ENCODE data around the gene C12orf42.
A peak's percentile ranks its signal among the peaks of the same experiment; 100 is the strongest.
"Not testable (repeated sequence)": the region's sequence is repeated elsewhere in the genome, so short reads cannot be mapped to it uniquely, and the experiment has no call there.

The C12orf42 gene

DNA sequence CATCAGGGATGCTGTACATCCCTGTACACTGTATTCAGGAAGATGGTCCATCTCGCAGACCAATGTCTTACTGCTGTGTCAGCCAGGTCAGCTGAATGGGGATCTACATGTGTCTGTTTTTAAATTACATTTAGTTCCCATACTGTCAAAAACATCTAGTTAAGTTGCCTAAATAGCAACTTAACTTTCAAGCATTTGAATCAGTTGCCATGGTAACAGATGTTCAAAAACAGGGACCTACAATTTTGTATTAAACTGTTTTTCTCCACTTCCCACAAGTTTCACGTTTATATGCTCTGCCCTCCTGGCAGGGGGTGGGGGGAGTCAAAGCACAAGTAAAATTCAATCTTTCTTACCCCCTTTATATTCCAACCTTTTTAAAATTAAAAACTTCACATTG is 38.3 kb downstream of the C12orf42 start:
- Histone ChIP-seq H3K27ac (ENCODE audit: low read depth in 2 of 2, low read length in 2 of 2) (no peak overlapping the region), H3K4me1 (ENCODE audit: control insufficient read depth in 2 of 2, insufficient read depth in 2 of 2, low read length in 2 of 2) (no peaks in the 10 kb centered on the region), H3K9me3 (ENCODE audit: control insufficient read depth in 2 of 2, low read length in 2 of 2) (no peaks in the 10 kb centered on the region), H3K4me3 (ENCODE audit: low read length in 2 of 2) (no peak overlapping the region), H3K9ac (ENCODE audit: low read depth in 1 of 2, low read length in 2 of 2) (no peak overlapping the region), H3K36me3 (ENCODE audit: control insufficient read depth in 2 of 2, insufficient read depth in 2 of 2, low read length in 2 of 2) (no peaks in the 10 kb centered on the region), H3K27me3 (ENCODE audit: control insufficient read depth in 2 of 2, insufficient read depth in 2 of 2, low read length in 2 of 2) (no peaks in the 10 kb centered on the region)

DNA sequence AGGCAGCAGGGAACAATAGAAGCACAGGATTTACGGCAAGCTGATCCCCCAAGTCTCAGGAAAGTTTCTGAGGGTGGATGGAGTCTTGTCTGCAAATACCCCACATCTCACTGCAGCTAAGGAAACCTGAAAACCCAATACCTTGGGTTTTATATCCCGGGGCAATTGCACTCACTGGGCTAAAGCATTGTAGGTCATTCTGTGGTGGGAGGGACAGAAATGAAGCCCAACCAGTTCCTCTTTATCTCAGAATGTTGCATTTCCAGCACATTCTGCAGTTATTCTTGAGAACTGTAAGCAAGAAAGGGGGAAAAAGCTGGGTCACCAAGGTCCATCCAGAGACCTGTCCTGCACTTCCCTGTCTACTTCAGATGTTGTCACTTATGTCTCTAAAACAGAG is 39.8 kb downstream of the C12orf42 start:
- H3K36me3 ChIP-seq (ENCODE audit: control insufficient read depth in 2 of 2, insufficient read depth in 2 of 2, low read length in 2 of 2), result no peaks in the 10 kb centered on the region
- no peak overlapping the region for H3K4me3 ChIP-seq (ENCODE audit: low read length in 2 of 2)
- H3K9me3 ChIP-seq (ENCODE audit: control insufficient read depth in 2 of 2, low read length in 2 of 2), result no peaks in the 10 kb centered on the region
- no peaks in the 10 kb centered on the region for H3K27me3 ChIP-seq (ENCODE audit: control insufficient read depth in 2 of 2, insufficient read depth in 2 of 2, low read length in 2 of 2)
- H3K4me1 ChIP-seq (ENCODE audit: control insufficient read depth in 2 of 2, insufficient read depth in 2 of 2, low read length in 2 of 2), result no peaks in the 10 kb centered on the region
- no peak overlapping the region for H3K9ac ChIP-seq (ENCODE audit: low read depth in 1 of 2, low read length in 2 of 2)
- H3K27ac ChIP-seq (ENCODE audit: low read depth in 2 of 2, low read length in 2 of 2), result no peak overlapping the region

DNA sequence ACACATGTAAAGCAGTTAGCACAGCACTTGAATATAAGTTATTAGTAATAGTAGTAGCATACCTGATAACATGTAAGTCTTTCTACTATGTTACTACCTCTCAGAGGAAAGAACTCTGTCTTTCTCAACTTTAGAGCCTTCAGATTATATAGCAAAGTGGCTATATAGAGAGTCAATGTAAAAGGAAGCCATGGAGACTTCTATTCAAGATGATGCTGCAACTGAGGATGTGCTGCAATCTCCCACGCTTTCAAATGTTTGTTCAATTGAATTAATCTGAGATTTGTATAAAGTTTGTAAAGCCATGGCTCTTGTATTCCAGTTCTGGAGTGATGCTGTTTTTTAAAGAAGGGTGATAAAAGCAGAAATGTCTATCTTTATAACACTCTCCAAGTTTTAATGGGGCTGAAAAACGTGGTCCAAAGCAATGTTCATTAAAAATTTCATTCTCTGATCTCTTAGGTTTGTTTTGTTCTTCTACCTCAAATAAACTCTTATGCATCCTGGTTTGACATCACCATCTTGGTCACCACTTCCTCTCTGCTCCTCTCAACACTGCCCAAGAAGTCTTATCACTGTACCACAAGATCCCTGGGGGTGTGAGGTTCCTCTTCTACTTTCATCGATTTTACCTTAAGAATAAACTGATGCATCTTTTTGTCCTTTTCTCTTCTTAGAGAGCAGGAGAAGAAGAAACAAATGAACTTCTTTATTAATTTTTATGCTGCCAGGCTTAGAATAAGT is 40.6 kb downstream of the C12orf42 start:
- no peak overlapping the region for H3K4me3 ChIP-seq (ENCODE audit: low read length in 2 of 2)
- H3K27me3 ChIP-seq (ENCODE audit: control insufficient read depth in 2 of 2, insufficient read depth in 2 of 2, low read length in 2 of 2), result no peaks in the 10 kb centered on the region
- no peak overlapping the region for H3K9ac ChIP-seq (ENCODE audit: low read depth in 1 of 2, low read length in 2 of 2)
- no peaks in the 10 kb centered on the region for H3K4me1 ChIP-seq (ENCODE audit: control insufficient read depth in 2 of 2, insufficient read depth in 2 of 2, low read length in 2 of 2)
- no peaks in the 10 kb centered on the region for H3K36me3 ChIP-seq (ENCODE audit: control insufficient read depth in 2 of 2, insufficient read depth in 2 of 2, low read length in 2 of 2)
- no peak overlapping the region for H3K27ac ChIP-seq (ENCODE audit: low read depth in 2 of 2, low read length in 2 of 2)
- H3K9me3 ChIP-seq (ENCODE audit: control insufficient read depth in 2 of 2, low read length in 2 of 2), result no peaks in the 10 kb centered on the region

DNA sequence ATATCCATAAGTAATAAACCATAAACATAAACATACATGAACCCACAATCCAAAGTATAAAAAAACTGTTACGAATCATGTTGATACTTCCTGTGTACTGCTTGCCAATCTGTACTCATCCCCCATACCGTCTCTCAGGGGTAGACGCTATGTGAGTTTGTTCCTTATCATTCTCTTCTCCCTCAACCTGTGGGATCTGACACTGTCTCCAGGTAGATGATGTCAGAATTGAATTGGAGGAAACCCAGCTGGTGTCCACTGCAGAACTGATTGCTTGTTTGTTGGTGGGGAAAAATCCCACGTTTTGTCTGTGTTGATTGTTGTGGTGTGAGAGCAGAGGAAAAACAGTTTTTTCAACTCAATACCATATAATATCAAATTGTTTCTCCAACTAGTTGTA is 50.8 kb downstream of the C12orf42 start:
- Histone ChIP-seq H3K27ac (ENCODE audit: low read depth in 2 of 2, low read length in 2 of 2) (no peak overlapping the region), H3K27me3 (ENCODE audit: control insufficient read depth in 2 of 2, insufficient read depth in 2 of 2, low read length in 2 of 2) (no peaks in the 10 kb centered on the region), H3K4me3 (ENCODE audit: low read length in 2 of 2) (no peak overlapping the region), H3K36me3 (ENCODE audit: control insufficient read depth in 2 of 2, insufficient read depth in 2 of 2, low read length in 2 of 2) (no peaks in the 10 kb centered on the region), H3K9me3 (ENCODE audit: control insufficient read depth in 2 of 2, low read length in 2 of 2) (no peaks in the 10 kb centered on the region), H3K9ac (ENCODE audit: low read depth in 1 of 2, low read length in 2 of 2) (no peak overlapping the region), H3K4me1 (ENCODE audit: control insufficient read depth in 2 of 2, insufficient read depth in 2 of 2, low read length in 2 of 2) (no peaks in the 10 kb centered on the region)

DNA sequence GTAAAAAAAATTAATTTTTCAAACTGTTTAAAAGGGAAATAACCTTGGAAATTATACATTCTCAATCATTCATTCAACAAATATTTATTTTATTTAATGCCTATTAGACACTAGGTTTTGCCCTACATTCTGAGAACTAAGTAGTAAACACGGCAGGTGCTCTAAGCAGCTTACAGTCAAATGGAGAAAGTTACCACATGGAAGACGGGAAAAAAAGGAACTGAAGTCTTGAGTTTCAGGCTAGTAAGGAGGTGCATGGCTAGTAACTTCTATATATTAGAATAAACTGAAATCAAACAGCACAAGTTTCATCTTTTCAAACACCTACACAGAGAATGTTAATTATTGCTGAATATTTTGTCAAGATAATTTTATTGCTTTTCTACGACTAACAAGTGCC is 52.9 kb downstream of the C12orf42 start:
- no peaks in the 10 kb centered on the region for H3K9me3 ChIP-seq (ENCODE audit: control insufficient read depth in 2 of 2, low read length in 2 of 2)
- H3K36me3 ChIP-seq (ENCODE audit: control insufficient read depth in 2 of 2, insufficient read depth in 2 of 2, low read length in 2 of 2), result no peaks in the 10 kb centered on the region
- no peak overlapping the region for H3K9ac ChIP-seq (ENCODE audit: low read depth in 1 of 2, low read length in 2 of 2)
- H3K27me3 ChIP-seq (ENCODE audit: control insufficient read depth in 2 of 2, insufficient read depth in 2 of 2, low read length in 2 of 2), result no peaks in the 10 kb centered on the region
- H3K27ac ChIP-seq (ENCODE audit: low read depth in 2 of 2, low read length in 2 of 2), result no peak overlapping the region
- H3K4me3 ChIP-seq (ENCODE audit: low read length in 2 of 2), result no peak overlapping the region
- H3K4me1 ChIP-seq (ENCODE audit: control insufficient read depth in 2 of 2, insufficient read depth in 2 of 2, low read length in 2 of 2), result no peaks in the 10 kb centered on the region

DNA sequence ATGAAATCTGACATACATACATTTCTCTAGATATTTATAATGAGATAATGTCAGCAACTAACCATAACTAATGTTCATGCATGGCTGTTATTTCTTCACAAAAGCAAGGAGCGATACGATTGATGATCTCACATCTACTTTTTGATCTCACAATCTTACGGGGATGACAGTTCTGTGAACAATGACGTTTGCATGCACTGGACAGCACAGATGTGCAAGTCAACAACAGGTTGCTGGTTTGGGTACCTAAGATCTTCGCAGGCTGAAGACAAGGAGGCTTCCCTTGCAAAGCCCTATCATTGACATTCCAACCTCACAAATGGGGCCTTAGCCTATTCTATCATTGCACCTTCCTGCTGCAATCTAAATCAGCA is 53.6 kb downstream of the C12orf42 start:
- Histone ChIP-seq H3K9ac (ENCODE audit: low read depth in 1 of 2, low read length in 2 of 2) (no peak overlapping the region), H3K27ac (ENCODE audit: low read depth in 2 of 2, low read length in 2 of 2) (peak overlapping the region in 1 of 2 donors; percentile 16), H3K36me3 (ENCODE audit: control insufficient read depth in 2 of 2, insufficient read depth in 2 of 2, low read length in 2 of 2) (no peaks in the 10 kb centered on the region), H3K4me3 (ENCODE audit: low read length in 2 of 2) (no peak overlapping the region), H3K27me3 (ENCODE audit: control insufficient read depth in 2 of 2, insufficient read depth in 2 of 2, low read length in 2 of 2) (no peaks in the 10 kb centered on the region), H3K9me3 (ENCODE audit: control insufficient read depth in 2 of 2, low read length in 2 of 2) (no peaks in the 10 kb centered on the region), H3K4me1 (ENCODE audit: control insufficient read depth in 2 of 2, insufficient read depth in 2 of 2, low read length in 2 of 2) (no peaks in the 10 kb centered on the region)

DNA sequence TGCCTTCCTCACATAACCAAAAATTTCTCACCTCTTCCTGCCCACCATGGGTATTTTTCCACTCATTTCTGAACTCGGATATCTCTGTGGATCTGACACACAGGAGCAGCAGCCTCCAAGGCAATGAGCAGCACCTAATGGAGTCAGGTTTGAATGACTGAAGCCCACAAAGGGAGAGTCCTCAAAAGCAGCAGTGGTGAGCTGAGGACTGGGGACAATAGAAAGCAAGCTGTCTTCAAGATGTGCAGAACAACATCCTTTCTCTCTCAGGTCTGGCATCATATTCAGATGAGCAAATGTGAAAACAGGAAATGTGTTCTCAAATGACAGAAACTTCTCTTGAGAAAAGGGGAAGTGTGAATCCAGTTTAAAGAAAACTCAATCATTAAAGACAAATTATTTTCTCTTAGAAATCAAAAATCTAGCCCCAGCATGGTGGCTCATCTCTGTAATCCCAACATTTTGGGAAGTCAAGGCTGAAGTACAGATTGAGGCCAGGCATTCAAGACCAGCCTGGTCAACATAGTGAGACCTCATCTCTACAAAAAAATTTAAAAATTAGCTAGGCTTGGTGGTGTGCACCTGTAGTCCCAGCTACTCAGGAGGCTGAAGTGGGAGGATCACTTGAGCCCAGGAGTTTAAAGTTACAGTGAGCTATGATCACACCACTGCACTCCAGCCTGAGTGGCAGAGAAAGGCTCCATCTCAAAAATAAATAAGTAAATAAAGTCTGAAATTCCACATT is 54.2 kb downstream of the C12orf42 start:
- no peaks in the 10 kb centered on the region for H3K4me1 ChIP-seq (ENCODE audit: control insufficient read depth in 2 of 2, insufficient read depth in 2 of 2, low read length in 2 of 2)
- H3K9ac ChIP-seq (ENCODE audit: low read depth in 1 of 2, low read length in 2 of 2), result peak overlapping the region in 1 of 2 donors; percentile 24
- H3K4me3 ChIP-seq (ENCODE audit: low read length in 2 of 2), result peak overlapping the region in 1 of 2 donors; percentile 5
- H3K27ac ChIP-seq (ENCODE audit: low read depth in 2 of 2, low read length in 2 of 2), result peak overlapping the region; percentile 46 to 63
- H3K36me3 ChIP-seq (ENCODE audit: control insufficient read depth in 2 of 2, insufficient read depth in 2 of 2, low read length in 2 of 2), result no peaks in the 10 kb centered on the region
- H3K9me3 ChIP-seq (ENCODE audit: control insufficient read depth in 2 of 2, low read length in 2 of 2), result no peaks in the 10 kb centered on the region
- H3K27me3 ChIP-seq (ENCODE audit: control insufficient read depth in 2 of 2, insufficient read depth in 2 of 2, low read length in 2 of 2), result no peaks in the 10 kb centered on the region

DNA sequence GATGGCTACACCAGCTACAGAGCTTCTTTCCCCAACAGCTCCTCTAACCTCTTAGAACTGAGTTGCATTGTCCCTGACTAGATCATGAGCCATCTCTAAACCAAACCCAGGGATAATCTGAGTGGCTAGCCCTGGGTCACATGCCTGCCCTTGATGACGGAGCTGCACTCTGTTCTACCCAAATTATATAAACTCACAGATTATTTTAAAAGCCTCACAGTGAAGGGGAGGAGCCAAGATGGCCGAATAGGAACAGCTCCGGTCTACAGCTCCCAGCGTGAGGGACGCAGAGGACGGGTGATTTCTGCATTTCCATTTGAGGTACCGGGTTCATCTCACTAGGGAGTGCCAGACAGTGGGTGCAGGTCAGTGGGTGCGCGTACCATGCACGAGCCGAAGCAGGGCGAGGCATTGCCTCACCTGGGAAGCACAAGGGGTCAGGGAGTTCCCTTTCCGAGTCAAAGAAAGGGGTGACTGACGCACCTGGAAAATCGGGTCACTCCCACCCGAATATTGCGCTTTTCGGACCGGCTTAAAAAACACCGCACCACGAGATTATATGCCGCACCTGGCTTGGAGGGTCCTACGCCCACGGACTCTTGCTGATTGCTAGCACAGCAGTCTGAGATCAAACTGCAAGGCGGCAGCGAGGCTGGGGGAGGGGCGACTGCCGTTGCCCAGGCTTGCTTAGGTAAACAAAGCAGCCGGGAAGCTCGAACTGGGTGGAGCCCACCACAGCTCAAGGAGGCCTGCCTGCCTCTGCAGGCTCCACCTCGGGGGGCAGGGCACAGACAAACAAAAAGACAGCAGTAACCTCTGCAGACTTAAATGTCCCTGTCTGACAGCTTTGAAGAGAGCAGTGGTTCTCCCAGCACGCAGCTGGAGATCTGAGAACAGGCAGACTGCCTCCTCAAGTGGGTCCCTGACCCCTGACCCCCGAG is 61.3 kb downstream of the C12orf42 start:
- not testable (repeated sequence) for H3K27ac ChIP-seq (ENCODE audit: low read depth in 2 of 2, low read length in 2 of 2); H3K27me3 ChIP-seq (ENCODE audit: control insufficient read depth in 2 of 2, insufficient read depth in 2 of 2, low read length in 2 of 2); H3K9me3 ChIP-seq (ENCODE audit: control insufficient read depth in 2 of 2, low read length in 2 of 2); H3K4me1 ChIP-seq (ENCODE audit: control insufficient read depth in 2 of 2, insufficient read depth in 2 of 2, low read length in 2 of 2); H3K36me3 ChIP-seq (ENCODE audit: control insufficient read depth in 2 of 2, insufficient read depth in 2 of 2, low read length in 2 of 2); H3K9ac ChIP-seq (ENCODE audit: low read depth in 1 of 2, low read length in 2 of 2); H3K4me3 ChIP-seq (ENCODE audit: low read length in 2 of 2)

DNA sequence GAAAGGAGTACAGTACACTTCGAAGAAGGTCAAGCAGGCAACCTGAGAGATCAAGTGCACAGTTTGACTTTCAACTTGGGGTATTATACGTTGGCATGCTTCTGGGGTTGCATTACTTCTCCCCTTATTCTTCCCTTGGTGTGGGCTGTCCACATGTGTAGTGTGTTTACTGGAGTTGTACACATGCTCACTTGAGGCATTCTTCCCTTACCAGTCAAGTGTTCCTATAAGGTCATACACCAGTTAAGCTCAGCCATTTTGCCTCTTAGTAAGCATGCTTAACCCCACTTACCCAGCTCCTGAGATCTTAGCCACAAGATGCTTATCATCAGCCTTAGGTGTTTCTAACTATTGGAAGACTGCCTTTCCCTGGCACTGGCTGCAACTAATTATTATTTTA is 63.8 kb downstream of the C12orf42 start:
- Histone ChIP-seq H3K9ac (ENCODE audit: low read depth in 1 of 2, low read length in 2 of 2) (no peak overlapping the region), H3K9me3 (ENCODE audit: control insufficient read depth in 2 of 2, low read length in 2 of 2) (no peaks in the 10 kb centered on the region), H3K4me1 (ENCODE audit: control insufficient read depth in 2 of 2, insufficient read depth in 2 of 2, low read length in 2 of 2) (no peaks in the 10 kb centered on the region), H3K27ac (ENCODE audit: low read depth in 2 of 2, low read length in 2 of 2) (no peak overlapping the region), H3K4me3 (ENCODE audit: low read length in 2 of 2) (no peak overlapping the region), H3K27me3 (ENCODE audit: control insufficient read depth in 2 of 2, insufficient read depth in 2 of 2, low read length in 2 of 2) (no peaks in the 10 kb centered on the region), H3K36me3 (ENCODE audit: control insufficient read depth in 2 of 2, insufficient read depth in 2 of 2, low read length in 2 of 2) (no peaks in the 10 kb centered on the region)

DNA sequence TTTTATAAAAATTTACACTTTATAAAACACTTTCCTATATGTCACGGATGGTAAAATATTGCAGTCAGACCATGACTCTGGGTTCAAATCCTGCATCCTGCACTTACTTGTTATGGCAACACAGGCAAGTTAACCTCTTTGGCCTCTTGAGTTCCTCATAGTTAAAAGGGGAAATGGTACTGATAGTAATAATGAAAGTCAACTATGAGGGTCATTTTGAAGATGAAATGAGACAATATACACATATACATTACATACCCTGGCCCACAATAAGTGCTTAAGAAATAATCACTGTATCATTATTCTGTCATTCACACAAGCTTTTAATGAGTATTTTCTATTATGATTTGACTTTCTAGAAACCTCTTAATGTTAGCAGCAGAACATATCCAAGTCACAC is 64.4 kb downstream of the C12orf42 start:
- Histone ChIP-seq H3K9me3 (ENCODE audit: control insufficient read depth in 2 of 2, low read length in 2 of 2) (no peaks in the 10 kb centered on the region), H3K36me3 (ENCODE audit: control insufficient read depth in 2 of 2, insufficient read depth in 2 of 2, low read length in 2 of 2) (no peaks in the 10 kb centered on the region), H3K9ac (ENCODE audit: low read depth in 1 of 2, low read length in 2 of 2) (no peak overlapping the region), H3K27me3 (ENCODE audit: control insufficient read depth in 2 of 2, insufficient read depth in 2 of 2, low read length in 2 of 2) (no peaks in the 10 kb centered on the region), H3K4me3 (ENCODE audit: low read length in 2 of 2) (no peak overlapping the region), H3K4me1 (ENCODE audit: control insufficient read depth in 2 of 2, insufficient read depth in 2 of 2, low read length in 2 of 2) (no peaks in the 10 kb centered on the region), H3K27ac (ENCODE audit: low read depth in 2 of 2, low read length in 2 of 2) (no peak overlapping the region)
